GM18502 (cell line): ENCODE measurements around the gene SERF2.
"Not testable (repeated sequence)": the region's sequence is repeated elsewhere in the genome, so short reads cannot be mapped to it uniquely, and the experiment has no call there.

Experiments used
- ATAC-seq: cut with Tn5 transposase; IDR thresholded peaks from one replicate; pipeline ENCODE4 v1.9.1; 2021; ENCODE audit warnings: mild to moderate bottlenecking; ENCODE audit not compliant: unreplicated experiment, poor library complexity

Gene SERF2

DNA sequence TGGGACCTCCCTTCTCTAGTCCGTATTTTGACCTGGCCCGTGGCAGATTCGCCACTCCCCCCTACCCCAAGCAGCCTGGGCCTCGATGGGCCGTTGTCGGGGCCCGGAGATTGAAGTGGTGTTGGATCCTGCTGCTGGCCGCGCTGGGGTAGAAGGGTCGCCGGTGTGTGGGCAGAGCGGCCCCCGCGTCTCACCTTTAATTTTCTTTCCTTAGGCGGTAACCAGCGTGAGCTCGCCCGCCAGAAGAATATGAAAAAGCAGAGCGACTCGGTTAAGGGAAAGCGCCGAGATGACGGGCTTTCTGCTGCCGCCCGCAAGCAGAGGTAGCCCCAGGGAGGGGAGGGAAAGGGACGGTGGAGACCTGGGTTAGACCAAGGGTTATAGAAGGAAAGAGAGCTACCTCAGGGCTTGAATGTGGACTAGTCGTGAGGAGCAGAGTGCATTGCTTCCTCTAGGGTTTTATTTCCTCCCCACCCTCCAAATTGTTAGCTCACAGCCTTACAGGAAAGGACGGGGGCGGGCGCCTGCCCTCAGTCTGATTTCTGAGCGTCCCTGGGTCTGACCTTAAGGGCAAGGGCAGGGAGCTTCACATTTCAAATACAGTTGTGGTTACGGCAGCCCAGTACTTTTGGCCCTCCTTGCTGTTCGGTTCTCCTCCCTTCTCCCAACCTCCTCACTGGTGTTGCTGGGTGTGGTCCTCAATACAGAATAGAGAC, 799 bp downstream of the SERF2 start:
- no peak for ATAC-seq

DNA sequence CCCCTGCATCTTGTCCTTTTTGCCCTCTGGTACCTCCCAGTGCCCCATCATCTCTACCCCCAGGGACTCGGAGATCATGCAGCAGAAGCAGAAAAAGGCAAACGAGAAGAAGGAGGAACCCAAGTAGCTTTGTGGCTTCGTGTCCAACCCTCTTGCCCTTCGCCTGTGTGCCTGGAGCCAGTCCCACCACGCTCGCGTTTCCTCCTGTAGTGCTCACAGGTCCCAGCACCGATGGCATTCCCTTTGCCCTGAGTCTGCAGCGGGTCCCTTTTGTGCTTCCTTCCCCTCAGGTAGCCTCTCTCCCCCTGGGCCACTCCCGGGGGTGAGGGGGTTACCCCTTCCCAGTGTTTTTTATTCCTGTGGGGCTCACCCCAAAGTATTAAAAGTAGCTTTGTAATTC, 1.5 kb downstream of the SERF2 start:
- ATAC-seq: no peak

DNA sequence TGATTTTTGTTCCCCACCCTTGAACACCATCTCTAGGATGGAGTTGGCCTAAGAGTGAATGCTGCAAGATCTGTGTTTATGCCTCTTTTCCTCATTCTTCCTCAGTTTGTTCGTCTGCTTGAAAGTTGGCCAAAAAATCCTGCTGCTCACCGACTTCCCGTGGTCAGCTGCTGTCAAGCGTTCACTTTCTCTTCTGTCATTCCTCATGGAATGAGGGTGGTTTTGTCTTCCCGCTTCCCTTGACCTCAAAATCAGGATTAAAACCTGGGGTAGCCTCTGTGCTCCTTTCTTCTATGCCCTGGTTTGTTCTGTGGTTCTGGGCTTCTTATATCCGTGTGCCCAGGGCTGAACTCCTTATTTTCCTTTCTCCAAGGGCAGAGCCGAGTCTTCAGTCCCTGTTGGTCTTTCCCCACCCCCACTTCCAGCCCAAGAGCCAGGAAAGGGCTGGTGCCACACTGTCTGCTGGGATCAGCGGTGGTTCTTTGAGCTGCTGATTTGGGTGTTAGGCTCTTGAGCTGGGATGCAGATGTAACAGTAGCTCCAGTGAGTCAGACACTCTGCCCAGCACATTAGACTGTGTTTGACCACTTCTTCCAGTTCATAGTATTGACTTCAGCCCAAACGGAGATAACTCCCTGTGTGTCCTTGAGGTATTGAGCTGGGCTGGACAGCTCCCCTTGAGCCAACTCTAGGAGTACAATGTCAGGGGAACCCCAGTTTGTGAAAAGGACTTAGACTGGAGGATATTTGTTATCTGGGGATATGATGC, 2.3 kb downstream of the SERF2 start:
- no peak for ATAC-seq

DNA sequence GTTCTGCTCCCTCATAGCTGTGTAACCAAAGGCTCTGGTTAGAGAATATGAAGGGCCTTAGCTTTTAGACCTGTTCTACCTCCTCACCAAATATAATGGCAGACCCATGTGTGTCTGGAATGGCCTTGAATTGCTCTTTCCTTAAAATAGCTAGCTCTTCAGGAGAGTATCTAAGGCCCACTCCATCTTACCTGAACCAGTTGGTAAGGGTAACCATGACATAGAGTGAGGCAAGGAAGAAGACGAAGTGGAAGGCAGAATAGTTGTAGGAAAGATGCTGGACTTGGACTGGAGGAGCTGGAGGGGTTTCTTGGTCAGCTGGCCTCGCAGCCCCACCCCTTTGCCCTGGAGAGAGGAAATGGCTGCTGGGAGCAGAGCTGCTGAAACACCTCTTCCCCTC, 3.1 kb downstream of the SERF2 start:
- no peak for ATAC-seq

DNA sequence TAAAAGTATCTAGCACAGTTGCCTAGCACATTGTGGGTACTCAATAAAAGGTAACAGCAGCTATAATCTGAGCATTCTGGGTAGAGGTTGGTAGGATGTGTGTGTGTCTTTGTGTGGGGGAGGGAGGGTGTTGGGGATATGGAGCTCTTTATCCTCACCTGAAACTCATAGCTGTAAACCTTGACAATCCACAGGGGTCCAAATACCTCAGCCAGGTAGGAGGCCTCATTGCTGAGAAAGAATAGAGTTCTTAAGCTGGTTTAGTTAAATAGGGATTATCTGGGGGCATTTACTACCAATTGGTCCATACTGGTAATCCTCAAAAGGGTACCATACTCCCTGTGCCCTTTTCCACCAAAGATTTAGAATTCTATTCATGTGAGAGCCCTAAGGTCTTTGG, 3.9 kb downstream of the SERF2 start:
- ATAC-seq: no peak

DNA sequence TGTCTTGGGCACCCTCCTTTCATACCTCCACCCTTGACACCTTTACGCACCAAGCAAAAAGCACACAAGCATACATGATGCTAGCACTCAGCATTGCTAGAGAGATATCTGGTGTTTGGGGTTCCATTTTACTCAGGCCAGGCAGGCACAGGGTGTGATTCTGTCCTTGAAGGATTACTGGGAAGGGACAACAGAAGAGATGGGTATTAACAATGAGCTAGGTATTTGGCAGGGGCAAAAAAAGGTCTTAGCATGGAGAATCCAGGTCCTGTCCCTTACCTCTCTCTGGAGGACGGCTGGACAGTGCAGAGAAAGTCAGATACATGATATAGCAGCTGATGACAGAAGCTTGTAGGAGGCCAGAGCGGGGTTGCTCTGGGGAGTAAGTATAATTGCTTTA, 4.4 kb downstream of the SERF2 start:
- no peak for ATAC-seq

DNA sequence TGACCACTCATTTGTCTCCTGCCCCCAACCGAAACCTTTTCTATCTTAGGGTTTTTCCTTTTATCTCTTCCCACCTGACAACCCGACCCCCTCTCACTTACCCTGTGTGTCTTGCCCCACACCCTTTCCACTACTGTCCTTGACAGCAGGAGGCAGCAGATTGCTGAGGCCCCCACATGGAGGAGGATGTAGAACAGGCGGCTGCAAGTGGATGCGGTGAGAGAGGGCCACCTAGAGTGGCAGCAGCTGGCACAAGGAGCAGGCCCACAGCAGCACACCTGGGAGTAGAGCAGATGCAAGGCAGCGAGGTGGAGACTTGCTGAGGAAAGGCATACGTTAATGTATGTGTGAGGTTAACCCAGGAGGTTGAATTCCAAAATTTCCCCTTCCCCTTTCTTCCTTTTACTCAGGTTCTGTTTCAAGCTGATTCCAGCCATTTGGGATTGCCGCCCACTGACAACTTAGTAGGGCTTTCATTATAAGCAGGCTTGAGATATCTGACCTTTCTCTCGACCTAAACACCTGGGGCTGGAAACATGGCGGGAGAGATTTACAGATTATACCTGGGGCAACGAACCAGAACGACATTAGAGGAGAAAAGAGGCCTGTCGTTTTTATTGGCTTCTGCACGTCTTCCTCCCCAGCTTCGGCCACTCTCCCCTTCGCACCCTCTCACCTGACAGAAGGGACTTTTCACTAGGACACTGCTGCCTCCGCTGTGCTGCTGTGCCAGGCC, 7.3 kb downstream of the SERF2 start:
- no peak for ATAC-seq

DNA sequence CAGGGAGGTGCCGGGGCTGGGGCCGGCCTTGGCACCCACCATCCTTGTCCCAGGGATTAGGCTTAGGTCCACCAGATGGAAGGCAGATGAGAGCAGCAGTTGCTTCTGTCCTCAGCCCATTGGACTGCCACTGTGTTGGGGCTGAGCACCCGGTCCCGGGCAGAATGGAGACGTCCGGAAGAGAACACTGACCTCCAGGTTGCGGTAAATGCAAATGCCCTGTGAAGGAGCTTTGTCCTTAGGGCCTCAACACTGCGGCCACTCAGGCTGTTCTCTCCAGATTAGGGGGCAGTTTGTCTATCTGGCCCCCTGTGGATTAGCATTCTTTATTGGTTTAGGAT, 7.8 kb downstream of the SERF2 start, which contains the start of gene SERINC4:
TSS of gene SERINC4 (minus strand) at position 276 of the 341 bp plus-strand sequence. CDS start at position 42, 234 bp downstream.
- no peak for ATAC-seq

DNA sequence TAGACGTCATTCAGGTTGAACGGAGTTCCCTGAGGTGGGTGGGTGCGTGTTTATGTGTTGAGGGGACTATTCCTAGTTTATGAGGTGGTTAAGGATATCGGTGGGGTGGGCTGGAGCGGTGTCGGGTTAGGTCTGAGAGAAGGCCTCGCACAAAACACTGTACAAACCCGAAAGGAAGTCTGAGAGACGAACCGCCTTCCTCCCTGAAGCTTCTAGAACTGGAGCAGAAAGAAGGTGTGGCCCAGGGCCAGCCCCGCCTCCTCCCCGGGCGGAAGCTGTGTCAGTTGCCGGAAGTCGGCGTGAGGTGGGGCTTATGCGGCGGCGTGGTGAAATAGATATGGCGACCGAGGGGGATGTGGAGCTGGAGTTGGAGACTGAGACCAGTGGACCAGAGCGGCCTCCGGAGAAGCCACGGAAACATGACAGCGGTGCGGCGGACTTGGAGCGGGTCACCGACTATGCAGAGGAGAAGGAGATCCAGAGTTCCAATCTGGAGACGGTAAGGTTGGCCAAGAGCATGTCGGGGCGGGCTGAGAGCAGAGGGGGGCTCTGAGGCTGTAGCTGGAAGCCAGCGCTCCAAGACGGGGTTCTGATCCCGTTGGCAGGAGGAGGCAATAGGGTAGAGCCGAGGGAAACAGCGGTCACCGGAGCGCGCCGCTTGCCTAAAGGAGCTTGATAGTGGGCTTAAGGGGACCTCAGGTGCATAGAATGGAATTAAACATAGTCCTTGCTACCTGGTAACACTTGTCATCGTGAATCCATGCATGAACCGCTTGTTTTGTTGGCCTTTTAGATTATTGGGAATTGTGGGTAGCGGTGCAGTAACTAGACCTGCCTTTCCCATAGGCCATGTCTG, 8.4 kb downstream of the SERF2 start, which contains the start of gene HYPK:
TSS of gene HYPK (plus strand) at position 314 of the 856 bp plus-strand sequence. CDS start at position 338, 24 bp downstream.
- peak; percentile 93 for ATAC-seq

DNA sequence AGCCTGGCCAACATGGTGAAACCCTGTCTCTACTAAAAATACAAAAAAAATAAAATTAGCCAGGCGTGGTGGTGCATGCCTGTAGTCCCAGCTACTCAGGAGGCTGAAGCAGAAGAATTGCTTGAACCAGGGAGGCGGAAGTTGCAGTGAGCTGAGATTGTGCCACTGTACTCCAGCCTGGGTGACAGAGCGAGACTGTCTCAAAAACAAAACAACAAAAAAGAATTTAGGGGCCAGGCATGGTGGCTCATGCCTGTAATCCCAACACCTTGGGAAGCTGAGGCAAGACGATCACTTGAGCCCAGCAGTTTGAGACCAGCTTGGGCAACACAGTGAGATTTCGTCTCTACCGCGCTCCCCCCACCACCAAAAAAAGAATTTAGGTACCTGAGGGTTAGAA, 10.6 kb downstream of the SERF2 start:
- ATAC-seq: not testable (repeated sequence)

DNA sequence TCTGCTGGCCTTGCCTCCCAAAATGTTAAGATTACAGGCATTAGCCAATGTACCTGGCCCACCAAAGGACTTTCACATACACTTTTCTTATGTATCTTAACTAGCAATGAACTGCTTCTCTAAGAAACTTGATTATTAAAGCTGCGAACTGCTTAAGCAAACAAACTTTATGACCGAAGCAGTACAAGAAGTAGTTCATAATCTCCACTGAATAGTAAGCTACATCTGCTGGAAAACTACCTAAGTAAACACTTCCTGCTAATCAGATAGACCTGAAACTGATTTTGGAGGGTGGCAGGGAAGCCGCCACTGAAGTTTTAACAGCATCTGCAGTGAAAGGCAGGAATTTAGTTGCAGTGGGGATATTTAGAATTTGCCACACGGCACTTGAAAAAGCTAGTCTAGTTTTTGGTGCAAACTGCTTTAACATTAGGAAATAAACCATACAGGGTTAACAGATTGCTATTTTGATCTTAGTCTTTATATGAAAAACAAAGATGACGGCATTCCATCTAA, 16.4 kb downstream of the SERF2 start:
- no peak for ATAC-seq

DNA sequence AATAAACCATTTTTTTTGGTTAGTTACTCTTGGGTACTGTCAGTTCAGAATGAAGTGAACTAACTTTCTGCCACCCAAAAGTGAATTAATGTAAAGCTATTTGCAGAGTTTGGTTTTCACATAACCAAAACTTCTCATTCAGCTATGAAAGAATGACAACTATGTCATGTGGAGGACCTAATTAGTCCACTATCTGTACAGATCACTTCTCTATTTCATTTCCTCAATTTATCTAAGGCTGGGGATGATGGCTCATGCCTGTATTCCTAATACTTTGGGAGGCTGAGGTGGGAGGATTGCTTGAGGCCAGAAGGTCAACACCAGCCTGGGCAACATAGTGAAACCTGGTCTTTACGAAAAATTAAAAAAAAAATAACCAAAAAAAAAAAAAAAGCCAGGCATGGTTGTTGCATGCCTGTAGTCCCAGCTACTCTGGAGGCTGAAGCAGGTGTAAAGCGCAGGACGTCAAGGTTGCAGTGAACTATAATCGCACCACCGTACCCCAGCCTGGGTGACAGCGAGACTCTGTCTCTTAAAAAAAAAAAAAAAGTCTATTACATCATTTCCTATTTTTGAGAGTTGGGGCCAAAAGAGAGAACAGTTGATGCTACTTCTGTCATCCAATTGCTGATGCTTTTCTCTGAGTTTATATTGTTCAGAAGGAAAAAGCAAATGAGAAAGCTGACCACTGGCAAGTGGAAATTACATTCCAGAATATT, 17.0 kb downstream of the SERF2 start:
- peak; percentile 72 for ATAC-seq

DNA sequence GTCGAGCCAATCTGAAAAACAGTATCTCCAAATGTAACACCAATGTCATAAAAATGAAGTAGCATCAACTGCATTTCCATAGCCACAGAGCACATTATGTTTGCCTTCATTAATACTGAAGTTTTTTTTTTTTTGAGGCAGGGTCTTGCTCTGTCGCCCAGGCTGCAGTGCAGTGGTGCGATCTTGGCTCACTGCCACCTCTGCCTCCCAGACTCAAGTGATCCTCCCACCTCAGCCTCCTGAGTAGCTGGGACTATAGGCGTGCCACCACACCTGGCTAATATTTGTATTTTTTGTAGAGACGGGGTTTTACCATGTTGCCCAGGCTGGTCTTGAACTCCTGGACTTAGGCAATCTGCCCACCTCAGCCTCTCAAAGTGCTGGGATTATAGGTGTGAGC, 22.9 kb downstream of the SERF2 start:
- ATAC-seq: not testable (repeated sequence)

DNA sequence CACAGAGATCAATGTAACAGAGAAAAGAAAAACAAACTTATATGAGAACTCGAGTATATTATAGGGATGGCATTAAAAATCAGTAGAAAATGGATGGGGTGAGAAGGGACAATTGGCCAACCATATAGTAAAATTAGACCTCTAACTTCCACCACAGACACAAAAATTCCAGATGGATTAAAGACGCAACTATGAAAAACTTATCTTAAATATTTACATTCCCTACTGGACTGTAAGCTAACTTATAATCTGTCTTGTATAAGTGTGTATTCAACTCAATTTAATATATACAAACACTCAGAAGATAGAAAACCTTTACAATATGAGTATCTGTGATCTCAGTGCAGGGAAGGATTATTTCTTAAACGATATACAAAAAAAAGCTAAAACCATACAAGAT, 29.4 kb downstream of the SERF2 start:
- ATAC-seq: no peak

DNA sequence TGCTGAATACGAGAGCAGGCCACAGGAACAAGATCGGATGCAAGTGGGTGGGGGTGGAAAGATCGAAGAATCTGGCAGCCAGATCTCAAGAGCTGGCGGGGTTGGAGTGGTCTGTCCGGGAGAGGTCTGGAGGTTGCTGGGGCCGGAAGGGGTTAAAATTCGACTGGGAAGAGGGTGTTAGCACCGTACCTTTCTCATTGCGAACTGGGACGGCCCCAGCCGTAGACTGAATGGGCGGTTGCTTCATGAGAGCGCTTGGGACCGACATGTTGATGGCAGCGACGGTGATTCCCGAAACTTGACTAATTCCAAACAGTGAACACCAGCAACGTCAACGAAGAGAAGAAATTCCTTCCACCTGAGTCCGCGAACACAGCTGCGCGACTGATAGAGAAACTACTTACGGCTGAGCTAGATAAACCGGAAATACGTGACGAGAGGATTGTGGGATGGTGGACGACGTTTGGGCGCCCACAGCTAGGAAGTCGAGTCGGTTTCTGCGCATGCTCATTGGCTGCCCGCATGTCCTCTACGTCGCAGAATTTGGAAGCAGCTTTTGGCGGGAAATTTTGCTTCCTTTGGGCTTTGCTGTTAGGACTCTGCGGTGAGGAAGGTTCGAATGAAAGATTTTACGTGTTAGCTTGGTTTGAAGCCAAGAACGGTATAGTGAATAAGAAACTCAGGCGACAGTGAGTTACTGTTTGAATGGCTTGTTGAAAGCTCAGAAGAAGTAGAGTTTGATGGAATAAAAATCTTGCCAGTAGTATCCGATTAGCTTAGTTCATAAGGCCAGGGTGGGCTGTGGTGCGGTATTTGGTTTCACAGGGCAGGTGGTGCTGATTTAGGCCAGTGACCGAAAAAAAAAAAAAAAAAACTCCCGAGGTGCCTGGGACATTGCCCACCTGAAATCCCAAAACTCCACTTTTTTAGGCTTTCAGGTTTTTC, 32.5 kb downstream of the SERF2 start, which contains the start of gene MFAP1:
TSS of gene MFAP1 (minus strand) at position 389 of the 945 bp plus-strand sequence. CDS start at position 268, 121 bp downstream.
- ATAC-seq: peak; percentile 69

DNA sequence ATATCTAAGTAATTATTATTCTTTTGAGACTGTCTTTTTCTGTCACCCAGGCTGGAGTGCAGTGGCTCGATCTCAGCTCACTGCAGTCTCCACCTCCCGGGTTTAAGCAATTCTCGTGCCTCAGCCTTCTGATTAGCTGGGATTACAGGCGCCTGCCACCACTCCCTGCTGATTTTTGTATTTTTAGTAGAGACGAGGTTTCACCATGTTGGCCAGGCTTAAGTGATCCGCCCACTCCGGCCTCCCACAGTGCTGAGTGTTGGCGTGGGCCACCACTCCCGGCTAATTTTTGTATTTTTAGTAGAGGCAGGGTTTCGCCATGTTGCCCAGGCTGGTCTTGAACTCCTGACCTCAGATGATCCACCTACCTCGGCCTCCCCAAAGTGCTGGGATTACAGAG, 33.2 kb downstream of the SERF2 start:
- ATAC-seq: not testable (repeated sequence)

DNA sequence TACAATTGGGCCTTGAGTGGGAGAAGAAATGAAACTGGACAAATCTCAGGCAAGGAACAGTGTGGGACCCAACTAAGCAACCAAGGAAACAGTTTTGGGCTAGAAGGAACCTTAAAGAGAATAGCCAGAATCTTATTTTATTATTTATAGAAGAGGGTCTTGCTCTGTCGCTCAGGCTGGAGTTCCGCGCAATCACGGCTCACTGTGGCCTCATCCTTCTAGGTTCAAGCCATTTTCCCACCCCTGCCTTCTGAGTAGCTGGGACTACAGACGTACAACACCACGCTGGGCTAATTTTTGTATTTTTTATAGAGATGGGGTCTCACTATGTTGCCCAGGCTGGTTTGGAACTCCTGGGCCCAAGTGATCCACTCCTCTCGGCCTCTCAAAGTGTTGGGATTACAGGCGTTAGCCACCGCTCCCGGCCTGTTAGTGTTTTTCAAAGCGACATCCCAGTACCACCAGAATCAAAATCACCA, 33.9 kb downstream of the SERF2 start:
- ATAC-seq: no peak
